GM12892 (cell line): ENCODE measurements around the gene GDF2.

Experiments used
- POLR2A ChIP-seq: IDR thresholded peaks from 2 replicates; pipeline ENCODE4 v1.6.1; 2011; ENCODE audit warnings: low read depth, low read length, control low read depth
- POLR2AphosphoS5 ChIP-seq: IDR thresholded peaks from 2 replicates; pipeline ENCODE4 v1.6.1; 2011; ENCODE audit warnings: low read depth, low read length, control low read depth
- TAF1 ChIP-seq: IDR thresholded peaks from 2 replicates; pipeline ENCODE4 v1.6.1; 2011; ENCODE audit warnings: low read depth, mild to moderate bottlenecking, control low read depth, low read length, borderline replicate concordance

GRCh38 chr10:47349941-47350371 lies 27.7 kb downstream of the GDF2 start:
- TF ChIP-seq TAF1, result no peak
- TF ChIP-seq POLR2AphosphoS5, result no peak
- no peak for TF ChIP-seq POLR2A
